GM21381 (cell line): ENCODE measurements around the gene ATCAY.

Experiments
- ATAC-seq: cut with Tn5 transposase; IDR thresholded peaks from one replicate; pipeline ENCODE4 v1.9.1; 2021; ENCODE audit warnings: mild to moderate bottlenecking, moderate library complexity; ENCODE audit not compliant: unreplicated experiment

Gene ATCAY

GRCh38 chr19:3968556-3969434 is 88.3 kb downstream of the ATCAY start:
- ATAC-seq = no peak

- ATAC-seq = no peak
Measured at GRCh38 chr19:3969435-3970312, 89.2 kb downstream of the ATCAY start.

GRCh38 chr19:3970313-3970807 is 89.9 kb downstream of the ATCAY start:
- ATAC-seq = no peak

GRCh38 chr19:3970808-3971598 is 90.5 kb downstream of the ATCAY start, which contains the start of gene DAPK3:
TSS of gene DAPK3 (minus strand) at chr19:3971099. CDS start at chr19:3969735, 1,364 bp downstream.
- ATAC-seq = peak; percentile 96

GRCh38 chr19:3975144-3975543 is 94.7 kb downstream of the ATCAY start:
- no peak for ATAC-seq

- ATAC-seq = no peak
Measured at GRCh38 chr19:3975637-3976087, 95.2 kb downstream of the ATCAY start.

- ATAC-seq = no peak
Measured at GRCh38 chr19:3976495-3977241, 96.2 kb downstream of the ATCAY start.
